Hindlimb muscle (tissue), 1 donor: ENCODE measurements around the gene MRPL14. TPM values are rescaled to one million over a fixed set of nuclear protein-coding genes. Genes with fewer than 3 reads are reported as not detected.

Experiments used
- DNase-seq: peaks from one replicate; pipeline ENCODE4 v3.0.0-alpha.2; 2013
- polyA plus RNA-seq: library from polyadenylated mRNA; unstranded; fragments of 120-200 nt; gene quantifications from one replicate; pipeline ENCODE4 v1.2.1, GENCODE V29; 2013; ENCODE audit not compliant: insufficient read length

The MRPL14 gene
- polyA plus RNA-seq, 1 donor, result 37.7 TPM

GRCh38 chr6:44064948-44065272 is 62.3 kb downstream of the MRPL14 start:
- DNase-seq, result no peak

DNA sequence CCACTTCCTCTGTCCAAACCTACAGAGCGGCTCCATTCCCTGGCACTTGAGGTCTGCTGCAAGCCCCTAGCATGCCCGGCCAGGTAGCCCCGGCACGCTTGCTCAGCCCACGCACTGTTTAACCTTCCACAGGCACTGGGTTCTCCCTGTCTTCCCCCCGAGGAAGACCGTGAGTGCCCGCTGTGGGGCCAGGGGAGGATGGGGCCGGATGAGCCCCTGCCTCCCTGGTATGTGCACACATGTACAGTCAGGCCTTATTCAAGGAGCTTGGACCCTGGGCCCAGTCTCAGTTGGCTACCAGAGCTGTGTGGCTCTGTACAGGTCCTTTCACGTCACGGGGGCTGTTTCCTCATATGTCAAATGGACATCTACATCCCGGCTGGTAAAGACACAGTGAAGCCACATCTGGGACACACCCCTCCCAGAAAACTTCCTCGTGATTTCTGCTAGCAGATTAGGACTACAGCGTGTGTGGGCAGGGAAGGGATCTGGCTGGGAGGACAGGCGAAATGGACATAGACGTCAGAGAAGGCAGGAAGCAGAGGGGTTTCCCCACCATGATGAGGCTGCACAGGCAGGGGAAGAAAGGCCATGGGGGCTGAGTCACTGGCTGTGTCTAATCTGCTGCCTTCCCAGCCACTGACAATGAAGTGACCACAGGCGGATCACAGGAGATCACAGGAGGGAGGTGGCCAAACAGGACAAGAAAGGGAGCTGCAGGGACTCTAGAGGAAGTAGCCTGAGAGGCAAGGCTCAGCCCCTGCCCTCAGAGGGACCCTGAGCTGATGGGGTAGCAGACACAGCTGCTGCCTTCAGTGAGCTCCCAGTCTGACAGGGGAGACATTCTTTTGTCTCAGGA is 62.9 kb downstream of the MRPL14 start:
- no peak for DNase-seq

DNA sequence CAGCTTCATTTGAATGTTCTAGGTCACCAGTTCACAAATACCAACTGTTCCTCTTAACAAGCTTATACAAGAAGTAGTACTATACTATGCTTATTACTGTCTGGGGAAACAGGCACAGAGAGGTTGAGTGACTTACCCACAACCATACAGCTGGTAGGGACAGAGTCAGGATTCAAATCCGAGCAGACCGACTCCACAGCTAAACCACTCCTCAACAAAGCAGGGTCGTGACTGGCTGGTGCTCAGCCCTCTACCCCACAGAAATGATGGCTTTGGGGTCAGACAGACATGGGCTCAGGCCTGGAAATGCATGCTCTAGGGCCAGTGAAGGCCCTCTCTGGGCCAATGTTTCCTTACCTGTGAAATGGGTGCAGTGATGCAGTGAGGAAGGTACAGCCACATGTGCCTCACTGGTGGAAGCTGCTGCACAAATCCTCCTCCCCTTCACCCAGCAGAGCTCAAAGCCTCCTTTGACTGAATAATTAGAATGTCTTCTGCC is 63.6 kb downstream of the MRPL14 start:
- DNase-seq, result no peak

Other genes starting within 250 kb of the MRPL14 start
- 18.8 TPM for gene TMEM63B, start 102 bp upstream of the MRPL14 start, polyA plus RNA-seq
- gene CAPN11, start 31.4 kb upstream of the MRPL14 start, polyA plus RNA-seq, result 0.61 TPM
- gene MYMX, start 89.5 kb upstream of the MRPL14 start, polyA plus RNA-seq, result 20.5 TPM
- 84.5 TPM for gene SLC29A1, start 96.1 kb upstream of the MRPL14 start, polyA plus RNA-seq
- 976 TPM for gene HSP90AB1, start 119.6 kb upstream of the MRPL14 start, polyA plus RNA-seq
- gene SLC35B2, start 130.1 kb upstream of the MRPL14 start, polyA plus RNA-seq, result 29.5 TPM
- gene NFKBIE, start 138.1 kb upstream of the MRPL14 start, polyA plus RNA-seq, result 5.4 TPM
- 0.37 TPM for gene TMEM151B, start 143.0 kb upstream of the MRPL14 start, polyA plus RNA-seq
- gene AARS2, start 185.9 kb upstream of the MRPL14 start, polyA plus RNA-seq, result 9.9 TPM
- not detected for gene SPATS1, start 215.2 kb upstream of the MRPL14 start, polyA plus RNA-seq